H1 (cell line): ENCODE measurements around the gene CCDC60. TPM values are rescaled to one million over a fixed set of nuclear protein-coding genes. Genes with fewer than 3 reads are reported as not detected.

Experiments used
- CTCF ChIA-PET: fragments of 300-600 bp; sonication (Branson Sonifier 250); formaldehyde crosslinking; loops from one replicate; lab custom pipeline; 2021; ENCODE audit not compliant: partially characterized antibody; lab: Charles Lee
- POLR2A ChIA-PET: fragments of 300-600 bp; sonication (Branson Sonifier 250); formaldehyde crosslinking; loops from one replicate; lab custom pipeline; 2021; ENCODE audit warnings: inconsistent platforms; ENCODE audit not compliant: partially characterized antibody; lab: Charles Lee
- DNase-seq, 2 experiments: peaks; one replicate each; pipeline versions ENCODE4 v3.0.0 to v3.0.0-alpha.2; 2010 to 2022; ENCODE audit warnings: low spot score in 2 of 2, low read depth in 1 of 2, mixed read lengths in 1 of 2
- FAIRE-seq: peaks from 2 replicates; lab custom pipeline; 2011; peaks lifted over from hg19 to GRCh38; lab: Jason Lieb, UNC
- H2AFZ ChIP-seq: 2 replicates; pipeline ENCODE4 v1.8.1; 2012; ENCODE audit warnings: low read length, inconsistent platforms
- H2AK5ac ChIP-seq: 2 replicates; pipeline ENCODE4 v1.6.1; 2013; ENCODE audit warnings: low read depth, low read length
- H2BK120ac ChIP-seq: replicated peaks from 2 replicates; pipeline ENCODE3; 2013; ENCODE audit warnings: low read depth, low read length, inconsistent platforms
- H2BK12ac ChIP-seq: 2 replicates; pipeline ENCODE4 v1.6.1; 2013; ENCODE audit warnings: low read depth, low read length
- H2BK15ac ChIP-seq: 2 replicates; pipeline ENCODE4 v1.6.1; 2013; ENCODE audit warnings: low read length
- H2BK20ac ChIP-seq: 2 replicates; pipeline ENCODE4 v1.6.1; 2013; ENCODE audit warnings: low read length
- H2BK5ac ChIP-seq: 2 replicates; pipeline ENCODE4 v1.6.1; 2013; ENCODE audit warnings: low read depth, low read length
- H3K14ac ChIP-seq: 2 replicates; pipeline ENCODE4 v1.6.1; 2013; ENCODE audit warnings: inconsistent platforms; ENCODE audit not compliant: insufficient read length
- H3K18ac ChIP-seq: 2 replicates; pipeline ENCODE4 v1.6.1; 2013; ENCODE audit warnings: low read length; ENCODE audit errors: extremely low read depth
- H3K23ac ChIP-seq: 2 replicates; pipeline ENCODE4 v1.6.1; 2013; ENCODE audit warnings: inconsistent platforms; ENCODE audit not compliant: insufficient read length
- H3K23me2 ChIP-seq: 2 replicates; pipeline ENCODE4 v1.6.1; 2013; ENCODE audit warnings: low read depth, low read length
- H3K27ac ChIP-seq: 2 replicates; pipeline ENCODE4 v1.6.1; 2011; ENCODE audit warnings: low read depth, low read length, inconsistent platforms
- H3K27me3 ChIP-seq, 4 experiments: replicated peaks in 1 of 4; 1 replicate in 1 of 4; 2 replicates in 3 of 4; pipeline versions ENCODE4 v1.6.1 to v1.8.1; 2011 to 2013; ENCODE audit warnings: low read length in 3 of 4, mild to moderate bottlenecking in 3 of 4, inconsistent platforms in 2 of 4, mixed read lengths in 2 of 4, moderate library complexity in 1 of 4; ENCODE audit not compliant: control insufficient read depth in 3 of 4, insufficient read depth in 3 of 4; ENCODE audit errors: extremely low read depth in 1 of 4
- H3K36me3 ChIP-seq, 4 experiments: 2 replicates each; pipeline versions ENCODE4 v1.6.1 to v1.8.1; 2011 to 2013; ENCODE audit warnings: mild to moderate bottlenecking in 4 of 4, low read length in 3 of 4, moderate library complexity in 2 of 4, control low read depth in 1 of 4, inconsistent platforms in 1 of 4; ENCODE audit not compliant: insufficient read depth in 4 of 4, control insufficient read depth in 2 of 4
- H3K4ac ChIP-seq: replicated peaks from 2 replicates; pipeline ENCODE3; 2013; ENCODE audit warnings: low read length, low read depth, mixed read lengths, inconsistent platforms; ENCODE audit not compliant: insufficient read length
- H3K4me1 ChIP-seq, 4 experiments: replicated peaks in 1 of 4; 1 replicate in 1 of 4; 2 replicates in 3 of 4; pipeline versions ENCODE4 v1.6.1 to v1.8.1; 2011 to 2013; ENCODE audit warnings: low read length in 3 of 4, inconsistent platforms in 2 of 4, mixed read lengths in 1 of 4; ENCODE audit not compliant: insufficient read depth in 4 of 4, control insufficient read depth in 3 of 4
- H3K4me2 ChIP-seq, 2 experiments: 2 replicates each; pipeline versions ENCODE4 v1.6.1 to v1.8.1; 2011 to 2013; ENCODE audit warnings: low read depth in 2 of 2, low read length in 2 of 2, control low read depth in 1 of 2, inconsistent platforms in 1 of 2, mild to moderate bottlenecking in 1 of 2; ENCODE audit not compliant: insufficient read depth in 1 of 2
- H3K4me3 ChIP-seq, 4 experiments: fragments of 200-600, 300-600 bp in 1 of 4; sonication (generic), shearing (Covaris generic), sonication (Bioruptor Twin) in 1 of 4; 2 replicates each; pipeline versions ENCODE4 v1.5.1 to v1.8.1; 2011 to 2016; ENCODE audit warnings: low read length in 4 of 4, low read depth in 3 of 4, control low read depth in 2 of 4, inconsistent platforms in 2 of 4, mild to moderate bottlenecking in 2 of 4, mixed read lengths in 1 of 4, moderate library complexity in 1 of 4; ENCODE audit not compliant: insufficient read depth in 2 of 4; ENCODE audit errors: extremely low read depth in 1 of 4
- H3K56ac ChIP-seq: replicated peaks from 2 replicates; pipeline ENCODE3; 2013; ENCODE audit warnings: low read depth, mild to moderate bottlenecking, mixed read lengths, low read length, inconsistent platforms; ENCODE audit not compliant: insufficient read length
- H3K79me1 ChIP-seq: 2 replicates; pipeline ENCODE4 v1.6.1; 2013; ENCODE audit warnings: low read depth, low read length, control low read depth
- H3K79me2 ChIP-seq, 2 experiments: 2 replicates each; pipeline versions ENCODE4 v1.6.1 to v1.8.1; 2012 to 2013; ENCODE audit warnings: low read length in 2 of 2, mild to moderate bottlenecking in 2 of 2, inconsistent platforms in 1 of 2; ENCODE audit not compliant: insufficient read depth in 2 of 2, control insufficient read depth in 1 of 2
- H3K9ac ChIP-seq, 4 experiments: replicated peaks in 1 of 4; 1 replicate in 1 of 4; 2 replicates in 3 of 4; pipeline versions ENCODE4 v1.6.1 to v1.8.1; 2011 to 2013; ENCODE audit warnings: low read depth in 3 of 4, low read length in 3 of 4, control low read depth in 2 of 4, mild to moderate bottlenecking in 2 of 4, moderate library complexity in 2 of 4, inconsistent platforms in 1 of 4; ENCODE audit errors: extremely low read depth in 1 of 4
- H3K9me3 ChIP-seq, 2 experiments: 2 replicates each; pipeline versions ENCODE4 v1.6.1 to v1.8.1; 2012 to 2013; ENCODE audit warnings: mild to moderate bottlenecking in 2 of 2, moderate library complexity in 2 of 2, control low read depth in 1 of 2, inconsistent platforms in 1 of 2, low read depth in 1 of 2, low read length in 1 of 2, mixed read lengths in 1 of 2; ENCODE audit not compliant: insufficient read depth in 2 of 2
- H4K20me1 ChIP-seq, 2 experiments: replicated peaks in 1 of 2; 2 replicates each; pipeline versions ENCODE3 to v1.8.1; 2011 to 2013; ENCODE audit warnings: inconsistent platforms in 2 of 2, low read length in 2 of 2, mild to moderate bottlenecking in 1 of 2; ENCODE audit not compliant: insufficient read depth in 2 of 2, control insufficient read depth in 1 of 2
- H4K5ac ChIP-seq: 2 replicates; pipeline ENCODE4 v1.6.1; 2013; ENCODE audit warnings: low read length, low read depth, mixed read lengths, inconsistent platforms; ENCODE audit not compliant: insufficient read length
- H4K8ac ChIP-seq: 2 replicates; pipeline ENCODE4 v1.8.0; 2013; ENCODE audit warnings: mild to moderate bottlenecking, moderate library complexity, low read length, inconsistent platforms; ENCODE audit not compliant: insufficient read depth; ENCODE audit errors: extremely low read depth
- H4K91ac ChIP-seq: replicated peaks from 2 replicates; pipeline ENCODE3; 2013; ENCODE audit warnings: low read length, mixed read lengths, inconsistent platforms; ENCODE audit not compliant: insufficient read length
- CHD1 ChIP-seq: IDR thresholded peaks from 2 replicates; pipeline ENCODE4 v1.6.1; 2012; ENCODE audit warnings: low read depth, low read length, improper control_type of control experiment
- EGR1 ChIP-seq: IDR thresholded peaks from 2 replicates; pipeline ENCODE4 v1.6.1; 2011; ENCODE audit warnings: low read depth, low read length, borderline replicate concordance
- HDAC2 ChIP-seq, 2 experiments: fragments of 300-600 bp in 1 of 2; sonication (generic) in 1 of 2; IDR thresholded peaks; 2 replicates each; pipeline ENCODE4 v1.6.1; 2011 to 2012; ENCODE audit warnings: low read depth in 2 of 2, low read length in 2 of 2, mild to moderate bottlenecking in 2 of 2, moderate library complexity in 2 of 2, borderline replicate concordance in 1 of 2, inconsistent platforms in 1 of 2
- KDM1A ChIP-seq: fragments of 200-600, 300-600 bp; sonication (generic); IDR thresholded peaks from 2 replicates; pipeline ENCODE4 v1.7.1; 2016; ENCODE audit warnings: mild to moderate bottlenecking, low read length, borderline replicate concordance
- MAX ChIP-seq: IDR thresholded peaks from 2 replicates; pipeline ENCODE4 v1.6.1; 2012; ENCODE audit warnings: inconsistent platforms
- NANOG ChIP-seq: IDR thresholded peaks from 2 replicates; pipeline ENCODE4 v1.6.1; 2011; ENCODE audit warnings: low read length, low read depth, mild to moderate bottlenecking, inconsistent platforms; ENCODE audit not compliant: insufficient read depth, poor library complexity, severe bottlenecking
- RAD21 ChIP-seq, 2 experiments: IDR thresholded peaks in 1 of 2; conservative IDR thresholded peaks in 1 of 2; 2 replicates each; pipeline ENCODE4 v1.6.1; 2011; ENCODE audit warnings: low read depth in 2 of 2, low read length in 2 of 2, improper control_type of control experiment in 1 of 2, inconsistent platforms in 1 of 2, mild to moderate bottlenecking in 1 of 2, moderate library complexity in 1 of 2
- SIX5 ChIP-seq: IDR thresholded peaks from 2 replicates; pipeline ENCODE4 v1.6.1; 2011; ENCODE audit warnings: mild to moderate bottlenecking, low read depth, low read length
- SP2 ChIP-seq: IDR thresholded peaks from 2 replicates; pipeline ENCODE4 v1.6.1; 2012; ENCODE audit warnings: mild to moderate bottlenecking, low read length, inconsistent platforms
- TCF12 ChIP-seq: IDR thresholded peaks from 2 replicates; pipeline ENCODE4 v1.6.1; 2011; ENCODE audit warnings: low read depth, mild to moderate bottlenecking, low read length
- YY1 ChIP-seq: IDR thresholded peaks from 2 replicates; pipeline ENCODE4 v1.6.1; 2011; ENCODE audit warnings: low read depth, mild to moderate bottlenecking, low read length
- WGBS, 2 experiments: shearing (Covaris generic) in 1 of 2; methylation state at CpG; one replicate each; pipeline versions ENCODE4 v1.1.6 to v1.1.7; 2013 to 2015; ENCODE audit warnings: low lambda C conversion rate in 2 of 2, mixed read lengths in 2 of 2, inconsistent platforms in 1 of 2, low coverage in 1 of 2, missing lambda C conversion rate in 1 of 2; ENCODE audit not compliant: insufficient replicate concordance in 2 of 2, insufficient coverage in 1 of 2, insufficient read length in 1 of 2; ENCODE audit errors: extremely low coverage in 1 of 2, missing lambda C conversion rate in 1 of 2; 5-methylcytosine and 5-hydroxymethylcytosine counted together
- polyA plus RNA-seq, 7 experiments: library from polyadenylated mRNA; depleted of rRNA in 3 of 7; stranded (reverse) in 5 of 7; unstranded in 2 of 7; fragments of >200 nt in 5 of 7; fragments of 200-250 nt in 2 of 7; gene quantifications; 1 replicate in 5 of 7; 2 replicates in 1 of 7; 4 replicates in 1 of 7; pipeline versions ENCODE4 v1.2.1 to v1.2.3, GENCODE V29; 2011 to 2013; ENCODE audit warnings: missing spikeins in 2 of 7, mixed read lengths in 2 of 7
- total RNA-seq: library from RNA; stranded (reverse); fragmentation: NEBNext Ultra II Directional; extraction: Animal tissue kit (Norgen Biotek cat#: 25700); gene quantifications from 2 replicates; pipeline ENCODE4 v1.2.1, GENCODE V29; 2021

The CCDC60 gene
- total and polyA plus RNA-seq, 2 of the 8 experiments (the other 6 are each of a cell fraction or from before 2014, with no cell fraction given): 0.05 TPM; not detected in 1

- Histone ChIP-seq H4K5ac (no peak overlapping the region), H3K4me1 (peaks cover 0 to 2% (median 0%) of the 10 kb centered on the region in 4 experiments; a peak in 1 of 7 replicates), H4K91ac (no peak overlapping the region), H3K23me2 (no peaks in the 10 kb centered on the region), H3K27ac (no peak overlapping the region), H3K14ac (no peak overlapping the region), H2BK12ac (no peak overlapping the region), H2BK20ac (no peak overlapping the region), H3K9ac (no peak overlapping the region), H4K8ac (no peak overlapping the region), H3K79me1 (no peaks in the 10 kb centered on the region), H2AFZ (peak overlapping the region; percentile 98), H3K4ac (no peak overlapping the region), H4K20me1 (no peaks in the 10 kb centered on the region), H3K4me2 (peak overlapping the region in 1 of 2 experiments; percentile 51; a peak in 3 of 4 replicates), H3K4me3 (peak overlapping the region in 1 of 4 experiments; percentile 42; a peak in 2 of 8 replicates), H2AK5ac (no peak overlapping the region), H3K23ac (no peak overlapping the region), H3K27me3 (no peaks in the 10 kb centered on the region), H3K18ac (no peak overlapping the region), H2BK120ac (no peak overlapping the region), H3K9me3 (no peaks in the 10 kb centered on the region), H3K36me3 (no peaks in the 10 kb centered on the region), H3K79me2 (no peaks in the 10 kb centered on the region), H2BK15ac (no peak overlapping the region), H2BK5ac (no peak overlapping the region), H3K56ac (no peak overlapping the region)
- ChIA-PET CTCF (interaction anchor here (0.6 to 7.2 kb wide), 63 partner anchors 8 to 909 kb away, joined by 3 to 141 read pairs (median 4); no protein-coding TSS in a partner anchor), POLR2A (interaction anchor here (0.7 to 1.6 kb wide), 3 partner anchors 12 to 312 kb away, joined by 3 read pairs; no protein-coding TSS in a partner anchor)
- DNase-seq: peak; percentile 43 to 75
- 14% methylated on average over 10 of the region's 10 CpGs; no CpG with 5 or more reads in 1 of the 2 experiments for WGBS, 2 experiments
- FAIRE-seq: peak; percentile 99
- TF ChIP-seq CHD1: no peak
- peak; percentile 81 to 85 for TF ChIP-seq RAD21 (IDR thresholded peaks at IDR 0.05 in 1 of 2, conservative IDR thresholded peaks at IDR 0.05 in 1 of 2; ENCODE audit: low read depth in 2 of 2, low read length in 2 of 2)
- TF ChIP-seq KDM1A: no peak
- peak; percentile 83 for TF ChIP-seq SP2
- TF ChIP-seq NANOG: no peak
- peak; percentile 15; the same call in 1 of the 2 replicates for TF ChIP-seq MAX
- peak; percentile 35; the same call in 1 of the 2 replicates for TF ChIP-seq EGR1
- TF ChIP-seq SIX5: no peak
- TF ChIP-seq HDAC2 (IDR thresholded peaks at IDR 0.05; ENCODE audit: borderline replicate concordance in 1 of 2, low read depth in 2 of 2, low read length in 2 of 2): no peak
- TF ChIP-seq TCF12: no peak
- TF ChIP-seq YY1: peak; percentile 61; the same call in 1 of the 2 replicates
These were observed 110.0 kb downstream of the CCDC60 start for GRCh38 chr12:119444462-119445044.
